ENCODE data around the gene COL8A1.

- TF ChIP-seq CTCF (IDR thresholded peaks at IDR 0.05): no peak
- TF ChIP-seq POLR2A (IDR thresholded peaks at IDR 0.05): no peak
Measured at GRCh38 chr3:99799422-99799821, 161.0 kb downstream of the COL8A1 start.

Measured in prostate gland (tissue), 2 donors.